ENCODE measurements around the gene SCNN1G. TPM values are rescaled to one million over a fixed set of nuclear protein-coding genes. Genes with fewer than 3 reads are reported as not detected.

SCNN1G gene
- total RNA-seq, 1 donor: not detected

- no peaks in the 10 kb centered on the region for H3K9me3 ChIP-seq (ENCODE audit: low read depth, low read length)
- peaks cover 71% of the 10 kb centered on the region for H3K79me2 ChIP-seq (ENCODE audit: insufficient read depth, low read length)
- H3K36me3 ChIP-seq (ENCODE audit: insufficient read depth, low read length): no peaks in the 10 kb centered on the region
- peaks cover 24% of the 10 kb centered on the region for H4K20me1 ChIP-seq (ENCODE audit: insufficient read depth, low read length)
- peaks cover 20% of the 10 kb centered on the region for H3K4me1 ChIP-seq (ENCODE audit: insufficient read depth, low read length)
- no peak overlapping the region for H3K27ac ChIP-seq (ENCODE audit: low read depth, low read length)
- no peak for TF ChIP-seq CTCF (IDR thresholded peaks at IDR 0.05; ENCODE audit: extremely low read depth, low read depth, low read length)
- no peak overlapping the region for H3K4me3 ChIP-seq (ENCODE audit: insufficient read depth, low read length)
- no peak overlapping the region for H2AFZ ChIP-seq (ENCODE audit: low read length)
- no peaks in the 10 kb centered on the region for H3K27me3 ChIP-seq (ENCODE audit: insufficient read depth, low read length)
- no peak overlapping the region for H3K4me2 ChIP-seq (ENCODE audit: insufficient read depth, low read length)
- no peak for DNase-seq (ENCODE audit: insufficient read length, low spot score, missing footprints)
Measured at GRCh38 chr16:23145608-23146007, 36.9 kb upstream of the SCNN1G start.

- Histone ChIP-seq H3K27me3 (ENCODE audit: insufficient read depth, low read length) (no peaks in the 10 kb centered on the region), H3K36me3 (ENCODE audit: insufficient read depth, low read length) (no peaks in the 10 kb centered on the region), H4K20me1 (ENCODE audit: insufficient read depth, low read length) (peaks cover 18% of the 10 kb centered on the region), H3K27ac (ENCODE audit: low read depth, low read length) (no peak overlapping the region), H2AFZ (ENCODE audit: low read length) (no peak overlapping the region), H3K79me2 (ENCODE audit: insufficient read depth, low read length) (peaks cover 57% of the 10 kb centered on the region), H3K4me3 (ENCODE audit: insufficient read depth, low read length) (no peak overlapping the region), H3K4me2 (ENCODE audit: insufficient read depth, low read length) (peak overlapping the region; percentile 81), H3K4me1 (ENCODE audit: insufficient read depth, low read length) (peaks cover 20% of the 10 kb centered on the region), H3K9me3 (ENCODE audit: low read depth, low read length) (no peaks in the 10 kb centered on the region)
- TF ChIP-seq CTCF (IDR thresholded peaks at IDR 0.05; ENCODE audit: extremely low read depth, low read depth, low read length): no peak
- DNase-seq (ENCODE audit: insufficient read length, low spot score, missing footprints): no peak
Measured at GRCh38 chr16:23146877-23147601, 35.5 kb upstream of the SCNN1G start.

- Histone ChIP-seq H4K20me1 (ENCODE audit: insufficient read depth, low read length) (peaks cover 12% of the 10 kb centered on the region), H2AFZ (ENCODE audit: low read length) (no peak overlapping the region), H3K9me3 (ENCODE audit: low read depth, low read length) (no peaks in the 10 kb centered on the region), H3K4me2 (ENCODE audit: insufficient read depth, low read length) (peak overlapping the region; percentile 81), H3K36me3 (ENCODE audit: insufficient read depth, low read length) (no peaks in the 10 kb centered on the region), H3K27me3 (ENCODE audit: insufficient read depth, low read length) (no peaks in the 10 kb centered on the region), H3K4me1 (ENCODE audit: insufficient read depth, low read length) (peaks cover 20% of the 10 kb centered on the region), H3K4me3 (ENCODE audit: insufficient read depth, low read length) (no peak overlapping the region), H3K79me2 (ENCODE audit: insufficient read depth, low read length) (peaks cover 51% of the 10 kb centered on the region), H3K27ac (ENCODE audit: low read depth, low read length) (no peak overlapping the region)
- no peak for TF ChIP-seq CTCF (IDR thresholded peaks at IDR 0.05; ENCODE audit: extremely low read depth, low read depth, low read length)
- DNase-seq (ENCODE audit: insufficient read length, low spot score, missing footprints): no peak
Measured at GRCh38 chr16:23147666-23148065, 34.9 kb upstream of the SCNN1G start.

- Histone ChIP-seq H3K9me3 (ENCODE audit: low read depth, low read length) (no peaks in the 10 kb centered on the region), H3K4me1 (ENCODE audit: insufficient read depth, low read length) (peaks cover 20% of the 10 kb centered on the region), H3K27me3 (ENCODE audit: insufficient read depth, low read length) (no peaks in the 10 kb centered on the region), H3K4me2 (ENCODE audit: insufficient read depth, low read length) (peak overlapping the region; percentile 81), H3K4me3 (ENCODE audit: insufficient read depth, low read length) (peak overlapping the region; percentile 73), H3K36me3 (ENCODE audit: insufficient read depth, low read length) (no peaks in the 10 kb centered on the region), H3K27ac (ENCODE audit: low read depth, low read length) (no peak overlapping the region), H2AFZ (ENCODE audit: low read length) (peak overlapping the region; percentile 50), H3K79me2 (ENCODE audit: insufficient read depth, low read length) (peaks cover 46% of the 10 kb centered on the region), H4K20me1 (ENCODE audit: insufficient read depth, low read length) (peaks cover 10% of the 10 kb centered on the region)
- no peak for TF ChIP-seq CTCF (IDR thresholded peaks at IDR 0.05; ENCODE audit: extremely low read depth, low read depth, low read length)
- peak; percentile 77 for DNase-seq (ENCODE audit: insufficient read length, low spot score, missing footprints)
Measured at GRCh38 chr16:23148166-23148512, 34.4 kb upstream of the SCNN1G start.
